ENCODE results near the gene OR52H1.
"Not testable (repeated sequence)": the region's sequence is repeated elsewhere in the genome, so short reads cannot be mapped to it uniquely, and the experiment has no call there.

OR52H1 gene

GRCh38 chr11:5548440-5548839, at the start of gene OR52H1:
Gene OR52H1 (minus strand): TSS chr11:5548540. CDS start chr11:5545505, 3,035 bp downstream.
- DNase-seq (ENCODE audit: low read depth), result no peak

GRCh38 chr11:5597953-5598352, 49.6 kb upstream of the OR52H1 start:
- no peak for DNase-seq (ENCODE audit: low read depth)

- DNase-seq (ENCODE audit: low read depth), result no peak
Measured at GRCh38 chr11:5596607-5597201, 48.4 kb upstream of the OR52H1 start, which contains the start of gene TRIM6. Gene TRIM6 (plus strand): TSS chr11:5596637. CDS start chr11:5596898, 261 bp downstream.

GRCh38 chr11:5593146-5593545, 44.8 kb upstream of the OR52H1 start:
- DNase-seq (ENCODE audit: low read depth), result no peak

GRCh38 chr11:5592615-5593014, 44.3 kb upstream of the OR52H1 start:
- DNase-seq (ENCODE audit: low read depth), result no peak

GRCh38 chr11:5591613-5592012, 43.3 kb upstream of the OR52H1 start:
- no peak for DNase-seq (ENCODE audit: low read depth)

GRCh38 chr11:5589906-5590305, 41.6 kb upstream of the OR52H1 start:
- DNase-seq (ENCODE audit: low read depth), result not testable (repeated sequence)

GRCh38 chr11:5584458-5584857, 36.1 kb upstream of the OR52H1 start:
- DNase-seq (ENCODE audit: low read depth), result not testable (repeated sequence)

- DNase-seq (ENCODE audit: low read depth), result no peak
Measured at GRCh38 chr11:5581014-5581413, 32.7 kb upstream of the OR52H1 start.

- no peak for DNase-seq (ENCODE audit: low read depth)
Measured at GRCh38 chr11:5580577-5580976, 32.2 kb upstream of the OR52H1 start, which contains the start of gene OR52B6. Gene OR52B6 (plus strand): TSS chr11:5580877. CDS start chr11:5580877, 0 bp downstream.

GRCh38 chr11:5577101-5577500, 28.8 kb upstream of the OR52H1 start:
- DNase-seq (ENCODE audit: low read depth), result no peak

GRCh38 chr11:5575152-5575551, 26.8 kb upstream of the OR52H1 start:
- no peak for DNase-seq (ENCODE audit: low read depth)

- DNase-seq (ENCODE audit: low read depth), result no peak
Measured at GRCh38 chr11:5574654-5575053, 26.3 kb upstream of the OR52H1 start.

GRCh38 chr11:5564259-5565019, 16.1 kb upstream of the OR52H1 start:
- no peak for DNase-seq (ENCODE audit: low read depth)

GRCh38 chr11:5557751-5558150, 9.4 kb upstream of the OR52H1 start:
- no peak for DNase-seq (ENCODE audit: low read depth)

GRCh38 chr11:5556596-5557188, 8.4 kb upstream of the OR52H1 start:
- DNase-seq (ENCODE audit: low read depth), result no peak

- DNase-seq (ENCODE audit: low read depth), result no peak
Measured at GRCh38 chr11:5553343-5553742, 5.0 kb upstream of the OR52H1 start.

- no peak for DNase-seq (ENCODE audit: low read depth)
Measured at GRCh38 chr11:5550440-5551095, 2.2 kb upstream of the OR52H1 start.

GRCh38 chr11:5547982-5548381, 358 bp downstream of the OR52H1 start:
- no peak for DNase-seq (ENCODE audit: low read depth)

- no peak for DNase-seq (ENCODE audit: low read depth)
Measured at GRCh38 chr11:5546457-5546856, 1.9 kb downstream of the OR52H1 start.

- DNase-seq (ENCODE audit: low read depth), result no peak
Measured at GRCh38 chr11:5541427-5541826, 6.9 kb downstream of the OR52H1 start.

- DNase-seq (ENCODE audit: low read depth), result no peak
Measured at GRCh38 chr11:5536482-5536881, 11.9 kb downstream of the OR52H1 start.

- DNase-seq (ENCODE audit: low read depth), result no peak
Measured at GRCh38 chr11:5534046-5534445, 14.3 kb downstream of the OR52H1 start.
